HG02642 (cell line): ENCODE measurements around the gene RREB1.
"Not testable (repeated sequence)": the region's sequence is repeated elsewhere in the genome, so short reads cannot be mapped to it uniquely, and the experiment has no call there.

Source experiments
- ATAC-seq: cut with Tn5 transposase; IDR thresholded peaks from one replicate; pipeline ENCODE4 v1.9.1; 2021; ENCODE audit warnings: mild to moderate bottlenecking; ENCODE audit not compliant: unreplicated experiment, poor library complexity

Gene RREB1

DNA sequence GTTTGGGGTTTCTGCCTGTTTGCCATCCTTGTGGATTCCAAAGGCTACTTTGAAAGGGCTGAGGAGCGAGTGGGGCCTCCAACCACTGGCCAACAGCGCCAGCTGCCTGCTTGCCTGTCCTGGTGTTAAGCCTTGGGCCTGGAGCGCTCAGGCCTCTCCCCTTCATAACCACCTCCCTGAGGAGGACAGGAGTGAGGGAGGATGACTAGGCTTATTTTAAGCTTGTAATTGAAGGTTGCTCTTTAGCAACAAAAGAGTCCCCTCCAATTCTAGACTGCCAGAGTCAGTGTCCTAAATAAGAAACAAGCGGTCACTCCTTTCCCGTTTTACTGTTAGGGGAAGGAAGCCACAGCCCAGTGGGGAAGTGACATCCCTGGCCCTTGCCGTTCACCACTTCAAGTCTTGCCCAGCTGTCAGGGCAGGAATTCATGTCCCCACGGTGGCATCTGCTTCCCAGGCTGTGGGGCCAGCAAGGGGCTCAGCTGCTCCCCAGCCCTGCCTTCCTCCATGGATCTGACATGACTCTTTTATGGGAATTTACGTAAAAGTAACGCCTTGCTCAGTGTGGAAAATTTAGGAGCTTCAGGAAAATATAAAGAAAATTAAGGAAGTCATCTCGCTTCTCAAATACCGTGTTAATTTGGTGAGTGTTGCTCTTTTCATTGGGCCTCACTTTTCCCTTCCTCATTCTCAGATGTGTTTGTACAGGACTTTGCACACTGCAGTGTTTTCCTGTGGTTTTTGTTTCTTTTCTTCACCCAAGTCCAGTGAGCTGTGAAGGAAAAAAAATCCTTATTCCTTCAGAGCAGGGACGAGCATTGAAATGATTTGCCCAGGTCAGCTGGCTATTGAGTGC, 147.4 kb downstream of the RREB1 start:
- no peak for ATAC-seq

DNA sequence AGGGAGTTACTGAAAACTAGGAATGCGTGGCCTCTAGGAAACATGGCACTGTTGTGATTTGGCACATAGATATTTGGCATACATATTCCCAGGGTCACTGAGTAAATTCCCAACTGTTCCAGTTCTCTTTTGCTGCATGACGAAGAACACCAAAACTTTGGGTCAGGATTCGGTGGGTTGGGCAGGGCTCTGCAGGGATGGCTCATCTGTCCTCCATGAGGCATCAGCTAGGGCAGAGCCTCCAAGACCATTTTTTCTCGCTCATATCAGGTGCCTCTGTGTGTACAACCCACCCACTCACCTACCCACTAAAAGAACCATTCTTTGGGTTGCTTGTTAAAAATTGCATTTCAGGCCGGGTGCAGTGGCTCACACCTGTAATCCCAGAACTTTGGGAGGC, 148.2 kb downstream of the RREB1 start:
- ATAC-seq = no peak

DNA sequence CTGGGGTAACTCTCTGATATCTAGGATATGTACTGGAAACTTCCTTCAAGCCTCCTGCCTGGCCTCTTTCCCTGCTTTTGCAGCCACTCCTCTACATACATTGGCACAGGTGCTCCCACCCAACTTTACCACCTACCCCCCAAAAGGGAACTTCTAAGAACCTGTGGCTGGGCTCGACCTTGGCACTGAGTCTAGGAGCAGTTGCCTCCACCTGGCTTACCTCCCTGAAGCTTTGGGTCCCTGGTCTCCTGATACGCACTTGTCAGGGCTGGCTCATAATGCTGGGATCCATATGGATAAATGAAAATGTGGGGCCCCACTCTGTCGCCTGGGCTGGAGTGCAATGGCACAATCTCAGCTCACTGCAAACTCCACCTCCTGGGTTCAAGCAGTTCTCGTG, 149.0 kb downstream of the RREB1 start:
- ATAC-seq = no peak

DNA sequence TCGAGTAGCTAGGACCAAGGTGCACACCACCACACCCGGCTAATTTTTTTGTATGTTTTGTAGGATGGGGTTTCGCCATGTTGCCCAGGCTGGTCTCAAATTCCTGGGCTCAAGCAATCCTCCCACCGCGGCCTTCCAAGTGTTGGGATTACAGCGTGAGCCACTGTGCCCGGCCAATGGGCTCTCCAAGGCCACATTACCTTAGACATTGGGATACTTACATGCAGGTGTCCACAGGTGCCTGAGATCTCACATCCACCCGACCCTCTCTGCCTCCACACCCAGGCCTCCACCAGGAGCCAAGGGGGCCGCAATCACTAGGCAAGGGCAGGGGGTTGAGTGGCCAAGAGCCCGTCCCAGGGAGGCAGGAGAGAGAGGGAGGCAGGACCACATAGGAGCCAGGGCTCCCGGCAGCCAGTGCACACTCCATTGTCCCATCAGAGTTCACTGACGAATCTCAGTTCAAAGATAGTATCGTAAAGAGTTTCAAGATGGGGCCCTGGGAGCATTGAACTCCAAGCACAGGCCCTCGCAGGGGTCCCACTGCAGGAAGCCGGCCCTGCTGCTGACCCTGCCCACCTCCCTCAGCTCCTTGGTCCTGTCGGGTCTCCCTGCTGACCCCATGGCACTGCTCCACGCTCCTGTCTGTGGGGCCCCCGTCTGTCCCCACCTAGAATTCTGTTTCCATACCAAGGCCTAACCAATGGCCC, 149.9 kb downstream of the RREB1 start:
- no peak for ATAC-seq

DNA sequence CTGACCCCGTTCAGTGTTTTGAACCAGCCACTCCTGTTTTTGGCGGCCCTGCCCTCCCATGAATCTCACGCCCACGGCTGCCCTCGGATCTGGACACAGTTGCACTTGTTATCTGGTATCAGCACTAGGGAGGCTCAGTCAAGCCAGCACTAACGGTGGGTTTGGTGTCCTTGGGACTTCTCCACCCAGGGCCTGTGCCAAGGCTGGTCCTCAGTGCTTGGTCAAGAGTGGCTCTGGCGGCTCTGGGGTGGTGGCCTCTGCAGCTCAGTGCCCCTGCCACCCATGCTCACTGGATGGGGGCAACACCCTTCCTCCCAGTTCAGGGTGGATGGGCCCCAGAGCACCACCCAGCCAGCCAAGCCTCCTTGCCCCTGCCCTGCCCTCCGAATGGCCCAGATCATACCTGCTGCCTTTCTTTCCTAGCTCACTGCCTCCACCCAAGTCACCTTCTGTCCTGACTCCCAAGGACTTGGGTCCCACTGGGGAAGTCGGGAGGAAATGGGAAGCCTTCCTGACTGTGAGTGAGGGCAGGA, 150.5 kb downstream of the RREB1 start:
- no peak for ATAC-seq

GRCh38 chr6:7260291-7261031, 152.7 kb downstream of the RREB1 start:
- ATAC-seq = peak; percentile 5

- peak; percentile 90 for ATAC-seq
These were observed 153.5 kb downstream of the RREB1 start for GRCh38 chr6:7261032-7261841.

GRCh38 chr6:7261852-7262461, 154.2 kb downstream of the RREB1 start:
- no peak for ATAC-seq

DNA sequence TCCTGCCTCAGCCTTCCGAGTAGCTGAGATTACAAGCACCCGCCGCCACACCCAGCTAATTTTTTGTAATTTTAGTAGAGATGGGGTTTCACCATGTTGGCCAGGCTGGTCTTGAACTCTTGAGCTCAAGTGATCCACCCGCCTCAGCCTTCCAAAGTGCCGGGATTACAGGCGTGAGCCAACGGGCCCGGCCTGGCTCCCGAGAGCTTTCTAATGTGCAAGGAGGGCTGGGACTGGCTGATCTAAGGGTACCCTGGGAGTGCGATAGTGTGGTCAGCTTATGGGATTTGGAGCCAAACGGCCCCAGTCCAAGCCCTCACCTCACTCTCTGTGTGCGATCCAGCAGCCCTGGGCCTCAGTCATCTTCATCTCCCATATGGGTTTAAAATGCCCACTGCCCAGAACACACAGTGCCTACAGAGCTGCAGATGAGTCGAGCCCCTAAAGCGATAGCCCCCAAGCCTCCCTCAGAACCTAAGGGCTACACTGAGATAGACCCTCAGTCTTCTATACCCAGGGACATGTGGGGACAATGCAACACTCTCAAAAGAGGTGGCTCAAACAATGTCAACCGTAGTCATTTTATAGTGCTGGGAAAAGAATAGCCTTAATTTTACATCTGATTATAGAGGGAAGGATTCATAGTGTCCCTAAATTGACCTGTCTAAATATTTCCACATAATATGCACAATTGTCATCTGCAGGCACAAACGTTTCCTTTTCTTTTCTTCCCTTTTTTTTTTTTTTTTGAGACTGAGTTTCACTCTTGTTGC, 155.2 kb downstream of the RREB1 start:
- ATAC-seq = no peak

DNA sequence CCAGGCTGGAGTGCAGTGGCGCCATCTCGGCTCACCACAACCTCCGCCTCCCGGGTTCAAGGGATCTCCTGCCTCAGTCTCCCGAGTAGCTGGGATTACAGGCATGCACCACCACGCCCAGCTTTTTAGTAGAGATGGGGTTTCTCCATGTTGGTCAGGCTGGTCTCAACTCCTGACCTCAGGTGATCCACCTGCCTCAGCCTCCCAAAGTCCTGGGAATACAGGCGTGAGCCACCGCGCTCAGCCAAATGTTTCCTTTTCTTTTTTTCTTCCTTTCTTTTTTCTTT, 155.7 kb downstream of the RREB1 start:
- ATAC-seq = not testable (repeated sequence)

- no peak for ATAC-seq
These were observed 156.3 kb downstream of the RREB1 start for GRCh38 chr6:7264041-7264440.

DNA sequence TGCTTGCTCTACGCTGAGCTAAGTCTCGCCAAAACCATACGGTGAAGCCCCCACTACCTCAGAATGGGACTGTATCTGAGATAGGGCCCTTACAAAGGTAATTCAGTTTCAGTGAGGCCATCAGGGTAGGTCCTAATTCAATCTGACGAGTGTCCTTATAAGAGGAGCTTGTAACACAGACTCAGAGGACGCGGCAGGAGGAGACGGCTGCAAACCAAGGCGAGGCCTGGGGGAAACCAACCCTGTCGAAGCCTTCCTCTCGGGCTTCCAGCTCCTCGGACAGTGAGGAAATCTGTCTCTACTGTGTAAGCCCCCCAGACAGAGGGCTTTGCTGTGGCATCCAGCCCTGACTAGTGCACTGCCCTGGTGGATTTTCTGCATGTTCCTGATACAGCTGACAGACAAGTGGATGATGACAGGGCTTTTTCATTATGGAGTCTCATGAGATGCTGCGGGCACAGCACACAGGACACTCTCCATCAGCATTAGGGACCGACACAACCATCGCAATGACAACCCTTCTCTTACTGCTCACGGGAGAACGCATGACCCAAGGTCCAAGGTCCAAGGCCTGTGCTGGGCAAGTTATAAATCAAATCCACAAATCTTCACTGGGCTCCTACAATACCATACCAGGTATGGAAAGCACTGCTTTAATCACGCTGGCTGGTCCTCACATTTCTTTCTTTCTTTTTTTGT, 157.1 kb downstream of the RREB1 start:
- ATAC-seq = no peak

DNA sequence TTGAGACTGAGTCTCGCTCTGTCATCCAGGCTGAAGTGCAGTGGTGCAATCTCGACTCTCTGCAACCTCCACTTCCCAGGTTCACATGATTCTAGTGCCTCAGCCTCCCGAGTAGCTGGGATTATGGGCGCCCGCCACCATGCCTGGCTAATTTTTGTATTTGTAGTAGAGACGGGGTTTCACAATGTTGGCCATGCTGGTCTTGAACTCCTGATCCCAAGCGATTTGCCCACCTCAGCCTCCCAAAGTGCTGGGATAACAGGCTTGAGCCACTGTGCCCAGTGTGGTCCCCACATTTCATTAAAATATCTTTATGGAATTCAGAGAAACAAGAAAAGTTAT, 157.6 kb downstream of the RREB1 start:
- not testable (repeated sequence) for ATAC-seq

- ATAC-seq = no peak
These were observed 159.3 kb downstream of the RREB1 start for GRCh38 chr6:7267071-7267465.

GRCh38 chr6:7267466-7268091, 159.8 kb downstream of the RREB1 start:
- no peak for ATAC-seq

- ATAC-seq = no peak
These were observed 160.6 kb downstream of the RREB1 start for GRCh38 chr6:7268362-7268761.

DNA sequence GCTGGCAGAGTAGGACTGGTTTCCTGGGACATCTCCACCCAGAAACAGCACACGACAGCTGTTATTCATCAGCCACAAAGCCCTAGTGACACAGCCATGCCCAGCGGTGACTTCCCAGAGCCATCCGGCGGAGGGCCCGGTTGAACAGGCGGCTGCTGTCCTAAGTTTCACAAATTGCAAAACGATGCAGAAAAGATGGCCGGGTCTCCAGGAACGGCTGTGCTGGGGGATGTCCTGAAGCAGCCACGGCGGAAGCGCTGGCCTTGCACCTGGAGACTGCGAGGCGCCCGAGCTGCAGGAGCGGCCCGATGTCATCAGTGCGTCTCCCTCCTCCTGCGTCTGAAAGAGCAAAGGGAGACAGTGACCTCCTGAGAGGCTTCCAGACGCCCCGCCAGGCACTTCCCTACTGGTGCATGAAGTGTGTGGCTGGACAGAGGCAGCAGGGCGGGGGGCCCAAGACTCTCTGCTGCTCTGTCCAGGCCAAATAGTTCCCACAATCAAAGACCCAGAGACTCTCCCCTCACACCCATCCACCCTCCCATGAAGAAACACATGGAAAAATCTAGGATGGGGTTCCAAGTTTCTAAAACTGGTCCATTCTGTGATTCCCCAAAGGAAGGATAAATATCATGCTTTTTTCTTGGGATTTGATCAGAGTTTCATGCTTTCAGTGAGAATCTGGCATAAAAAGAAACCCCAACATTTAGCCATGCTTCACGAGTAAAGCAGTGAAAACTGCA, 161.2 kb downstream of the RREB1 start:
- no peak for ATAC-seq
